GM23248 (cell line): ENCODE results near the gene TMEM154. TPM values are rescaled to one million over a fixed set of nuclear protein-coding genes. Genes with fewer than 3 reads are reported as not detected.

ENCODE experiments used
- DNase-seq: peaks from one replicate; pipeline ENCODE4 v3.0.0-alpha.2; 2015
- H2AFZ ChIP-seq: fragments of 200-600 bp; sonication (generic); 2 replicates; pipeline ENCODE4 v1.6.1; 2016; ENCODE audit warnings: antibody characterized with exemption
- H3F3A ChIP-seq: fragments of 200-600 bp; sonication (generic); 2 replicates; pipeline ENCODE4 v1.6.1; 2016; ENCODE audit warnings: mild to moderate bottlenecking, antibody characterized with exemption, mixed run types; ENCODE audit not compliant: insufficient read depth
- H3K27ac ChIP-seq: fragments of 200-600 bp; sonication (generic); 2 replicates; pipeline ENCODE4 v1.5.1; 2016; ENCODE audit warnings: mild to moderate bottlenecking
- H3K27me3 ChIP-seq: fragments of 200-600 bp; sonication (generic); replicated peaks from 2 replicates; pipeline ENCODE4 v1.6.1; 2016; ENCODE audit warnings: mild to moderate bottlenecking; ENCODE audit not compliant: insufficient read depth
- H3K36me3 ChIP-seq: fragments of 200-600 bp; sonication (generic); 2 replicates; pipeline ENCODE4 v1.6.1; 2016; ENCODE audit warnings: low read depth, mild to moderate bottlenecking
- H3K4me1 ChIP-seq: fragments of 200-600 bp; sonication (generic); 2 replicates; pipeline ENCODE4 v1.6.1; 2016; ENCODE audit warnings: mild to moderate bottlenecking; ENCODE audit not compliant: insufficient read depth
- H3K4me2 ChIP-seq: fragments of 200-600 bp; sonication (generic); one replicate; pipeline ENCODE4 v1.6.1; 2016; ENCODE audit warnings: mild to moderate bottlenecking; ENCODE audit not compliant: unreplicated experiment
- H3K4me3 ChIP-seq: fragments of 200-600 bp; sonication (generic); 2 replicates; pipeline ENCODE4 v1.5.1; 2016; ENCODE audit warnings: mild to moderate bottlenecking
- H3K79me2 ChIP-seq: fragments of 200-600 bp; sonication (generic); 2 replicates; pipeline ENCODE4 v1.6.1; 2016; ENCODE audit warnings: mild to moderate bottlenecking; ENCODE audit not compliant: insufficient read depth
- H3K9ac ChIP-seq: fragments of 200-600 bp; sonication (generic); 2 replicates; pipeline ENCODE4 v1.6.1; 2016; ENCODE audit warnings: mild to moderate bottlenecking
- H3K9me2 ChIP-seq: fragments of 200-600 bp; sonication (generic); 2 replicates; pipeline ENCODE4 v1.6.1; 2016; ENCODE audit warnings: mixed run types, mild to moderate bottlenecking, moderate library complexity; ENCODE audit not compliant: insufficient read depth
- H3K9me3 ChIP-seq: fragments of 200-600 bp; sonication (generic); one replicate; pipeline ENCODE4 v1.6.1; 2017; ENCODE audit warnings: low read depth
- H4K20me1 ChIP-seq: fragments of 200-600 bp; sonication (generic); 2 replicates; pipeline ENCODE4 v1.6.0; 2016; ENCODE audit not compliant: insufficient read depth
- EZH2 ChIP-seq: fragments of 200-600 bp; sonication (generic); IDR thresholded peaks from 2 replicates; pipeline ENCODE4 v1.6.1; 2018; ENCODE audit warnings: antibody characterized with exemption, mild to moderate bottlenecking; ENCODE audit not compliant: insufficient read depth, poor library complexity, severe bottlenecking
- EZH2phosphoT487 ChIP-seq: fragments of 200-600 bp; sonication (generic); IDR thresholded peaks from 2 replicates; pipeline ENCODE4 v1.6.1; 2018; ENCODE audit warnings: antibody characterized with exemption, moderate library complexity, mild to moderate bottlenecking, low read depth; ENCODE audit not compliant: insufficient read depth
- WGBS, 2 experiments: methylation state at CpG; one replicate each; pipeline ENCODE4 v1.1.6; 2015 to 2017; ENCODE audit warnings: low lambda C conversion rate in 2 of 2, low coverage in 1 of 2; ENCODE audit errors: missing lambda C conversion rate in 2 of 2; 5-methylcytosine and 5-hydroxymethylcytosine counted together
- in situ Hi-C: fragments of 300-500 bp; cut with MboI; formaldehyde crosslinking; loops from 2 replicates; pipeline ENCODE4 v1.15.0; 2020
- polyA plus RNA-seq: library from polyadenylated mRNA; unstranded; fragments of >200 nt; fragmentation: Nextera tagmentation; extraction: Ambion mirVana; gene quantifications from 2 replicates; pipeline ENCODE4 v1.2.1, GENCODE V29; 2016
- total RNA-seq: library from RNA; depleted of rRNA; stranded (reverse); fragments of >200 nt; shearing (Covaris generic); gene quantifications from 2 replicates; pipeline ENCODE4 v1.2.3, GENCODE V29; 2014

TMEM154 gene
- total and polyA plus RNA-seq, 2 experiments from 2014 or later = 11.9 to 17.3 TPM

DNA sequence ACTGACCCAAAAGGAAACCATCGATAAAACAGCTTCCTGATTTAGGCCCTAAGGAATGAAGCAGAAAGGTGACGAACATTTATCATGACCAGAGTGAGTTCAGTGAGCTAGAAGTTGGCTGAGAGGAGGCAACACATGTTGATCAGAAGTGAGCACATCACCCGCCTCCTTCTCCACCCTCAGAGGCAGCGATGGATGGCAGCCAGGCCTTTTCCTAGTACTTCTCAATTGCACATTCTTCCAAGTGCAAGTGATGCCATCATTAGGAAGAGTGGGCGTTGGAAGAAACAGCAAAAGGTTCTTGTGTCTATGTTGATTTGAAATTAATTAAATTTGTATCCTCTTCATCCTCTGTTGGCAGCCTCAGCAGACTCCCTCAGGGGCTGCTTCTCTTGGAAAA is 51.7 kb downstream of the TMEM154 start:
- 17 to 20% methylated on average over 5 of the region's 5 CpGs for WGBS, 2 experiments
- H3K4me3 ChIP-seq = no peak overlapping the region
- H3K27ac ChIP-seq = no peak overlapping the region
- H3K9ac ChIP-seq = no peak overlapping the region
- H4K20me1 ChIP-seq = no peaks in the 10 kb centered on the region
- H3K27me3 ChIP-seq = no peaks in the 10 kb centered on the region
- H2AFZ ChIP-seq = no peak overlapping the region
- peak; percentile 88 for DNase-seq
- H3K79me2 ChIP-seq = no peaks in the 10 kb centered on the region
- no peaks in the 10 kb centered on the region for H3K9me2 ChIP-seq
- in situ Hi-C loops = no loop called here
- H3K36me3 ChIP-seq = no peaks in the 10 kb centered on the region
- peaks cover 7% of the 10 kb centered on the region for H3K4me1 ChIP-seq
- no peak for TF ChIP-seq EZH2
- no peak for TF ChIP-seq EZH2phosphoT487
- H3K9me3 ChIP-seq = no peaks in the 10 kb centered on the region
- no peaks in the 10 kb centered on the region for H3F3A ChIP-seq
- peak overlapping the region; percentile 9 for H3K4me2 ChIP-seq

DNA sequence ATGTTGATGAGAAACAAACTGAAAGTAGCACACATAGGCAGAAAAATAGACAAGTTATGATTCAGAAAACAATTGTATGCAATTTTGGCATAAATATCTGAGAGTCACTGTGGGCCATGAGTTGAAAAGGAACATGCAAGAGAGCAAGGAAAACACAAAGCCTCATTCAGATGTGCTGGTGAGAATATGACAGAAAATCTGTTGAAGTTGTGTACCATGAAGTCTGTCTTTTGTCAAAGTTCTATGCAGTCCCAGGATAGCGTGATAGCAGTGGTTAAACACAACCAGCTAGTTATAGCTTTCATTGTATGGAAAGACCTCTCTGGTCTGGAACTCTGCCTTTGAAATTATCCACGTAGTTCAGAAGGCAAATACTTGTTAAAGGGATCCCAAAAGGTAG is 53.0 kb downstream of the TMEM154 start:
- Histone ChIP-seq H3K79me2 (no peaks in the 10 kb centered on the region), H3K27me3 (no peaks in the 10 kb centered on the region), H3K4me1 (peaks cover 7% of the 10 kb centered on the region), H2AFZ (no peak overlapping the region), H3K9ac (no peak overlapping the region), H3K9me2 (no peaks in the 10 kb centered on the region), H3K4me2 (no peak overlapping the region), H3K9me3 (no peaks in the 10 kb centered on the region), H3K36me3 (no peaks in the 10 kb centered on the region), H3K4me3 (no peak overlapping the region), H3F3A (no peaks in the 10 kb centered on the region), H3K27ac (no peak overlapping the region), H4K20me1 (no peaks in the 10 kb centered on the region)
- 94 to 95% methylated on average over 2 of the region's 2 CpGs for WGBS, 2 experiments
- DNase-seq = no peak
- TF ChIP-seq EZH2phosphoT487 (no peak), EZH2 (no peak)
- in situ Hi-C loops = no loop called here

DNA sequence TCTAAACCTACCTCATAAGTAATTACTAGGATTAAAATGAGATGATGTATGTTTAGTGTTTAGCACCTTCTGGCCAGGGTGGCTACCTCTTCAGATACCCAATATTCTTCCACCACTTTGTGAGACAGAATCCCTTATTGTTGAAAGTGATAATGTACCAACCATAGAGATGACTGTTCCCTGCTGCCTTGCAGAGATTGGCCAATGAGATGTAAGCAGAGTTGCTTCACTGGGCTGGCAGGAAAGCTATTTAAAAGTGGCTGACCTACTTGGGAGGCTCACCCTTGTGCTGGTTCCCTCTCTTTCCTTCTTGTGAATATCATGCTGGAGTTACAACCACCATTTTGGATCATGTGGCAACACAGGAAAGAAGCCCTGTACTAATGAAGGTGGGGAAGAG is 58.9 kb downstream of the TMEM154 start:
- no peak for DNase-seq
- no peaks in the 10 kb centered on the region for H3K36me3 ChIP-seq

GRCh38 chr4:152620218-152620617 is 59.6 kb downstream of the TMEM154 start:
- no peak overlapping the region for H3K4me2 ChIP-seq

More for the DNA sequence above, 58.9 kb downstream of the TMEM154 start:
- no peaks in the 10 kb centered on the region for H3K4me1 ChIP-seq
- no peak overlapping the region for H3K4me3 ChIP-seq
- TF ChIP-seq EZH2phosphoT487 (no peak), EZH2 (no peak)
- no peaks in the 10 kb centered on the region for H3F3A ChIP-seq
- peaks cover 7% of the 10 kb centered on the region; the same call in 1 of the 2 replicates for H3K27me3 ChIP-seq
- no peaks in the 10 kb centered on the region for H3K9me2 ChIP-seq
- no peak overlapping the region for H3K27ac ChIP-seq
- in situ Hi-C loops = no loop called here
- H3K79me2 ChIP-seq = no peaks in the 10 kb centered on the region
- H3K9ac ChIP-seq = no peak overlapping the region
- no peak overlapping the region for H3K4me2 ChIP-seq
- H2AFZ ChIP-seq = no peak overlapping the region
- no peaks in the 10 kb centered on the region for H4K20me1 ChIP-seq
- no peaks in the 10 kb centered on the region for H3K9me3 ChIP-seq

DNA sequence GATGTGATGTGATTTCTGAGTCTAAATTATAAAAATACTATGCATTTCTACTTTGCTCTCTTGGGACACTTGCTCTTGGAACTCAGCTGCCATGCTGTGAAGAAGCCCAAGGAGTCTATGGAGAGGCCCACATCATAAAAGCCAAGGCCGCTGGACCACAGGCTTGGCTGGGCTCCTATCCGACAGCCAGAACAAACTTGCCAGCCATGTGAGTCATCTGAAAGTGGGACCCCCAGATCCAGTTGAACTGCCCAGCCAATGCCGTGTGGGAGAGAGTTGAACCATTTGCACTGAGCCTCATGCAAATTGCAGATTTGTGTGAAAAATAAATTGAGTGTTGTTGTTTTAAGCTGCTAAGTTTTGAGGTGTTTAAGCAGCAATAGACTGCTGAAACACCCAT is 60.2 kb downstream of the TMEM154 start:
- Histone ChIP-seq H3K4me2 (no peak overlapping the region), H3K9me3 (no peaks in the 10 kb centered on the region), H3K9ac (no peak overlapping the region), H3F3A (no peaks in the 10 kb centered on the region), H3K27me3 (peaks cover 14% of the 10 kb centered on the region; the same call in 1 of the 2 replicates), H3K27ac (no peak overlapping the region), H3K36me3 (no peaks in the 10 kb centered on the region), H2AFZ (no peak overlapping the region), H4K20me1 (no peaks in the 10 kb centered on the region), H3K4me1 (no peaks in the 10 kb centered on the region), H3K9me2 (no peaks in the 10 kb centered on the region), H3K4me3 (no peak overlapping the region), H3K79me2 (no peaks in the 10 kb centered on the region)
- TF ChIP-seq EZH2phosphoT487 (no peak), EZH2 (no peak)
- no peak for DNase-seq
- in situ Hi-C loops = no loop called here
- WGBS, 2 experiments = 90 to 93% methylated on average over 3 of the region's 3 CpGs

More at GRCh38 chr4:152620218-152620617, 59.6 kb downstream of the TMEM154 start:
- H3K9me3 ChIP-seq = no peaks in the 10 kb centered on the region
- no peak overlapping the region for H3K27ac ChIP-seq
- no peak for TF ChIP-seq EZH2
- no peak for TF ChIP-seq EZH2phosphoT487
- no peak for DNase-seq
- H3K4me3 ChIP-seq = no peak overlapping the region
- H3K79me2 ChIP-seq = no peaks in the 10 kb centered on the region
- peaks cover 14% of the 10 kb centered on the region; the same call in 1 of the 2 replicates for H3K27me3 ChIP-seq
- H2AFZ ChIP-seq = no peak overlapping the region
- H3K4me1 ChIP-seq = no peaks in the 10 kb centered on the region
- no peaks in the 10 kb centered on the region for H3K9me2 ChIP-seq
- no peaks in the 10 kb centered on the region for H3K36me3 ChIP-seq
- WGBS, 2 experiments = 92 to 100% methylated on average over 1 of the region's 1 CpG
- H3F3A ChIP-seq = no peaks in the 10 kb centered on the region
- in situ Hi-C loops = no loop called here
- H4K20me1 ChIP-seq = no peaks in the 10 kb centered on the region
- H3K9ac ChIP-seq = no peak overlapping the region
